PC-3 (cell line): ENCODE measurements around the gene MESP2. TPM values are rescaled to one million over a fixed set of nuclear protein-coding genes. Genes with fewer than 3 reads are reported as not detected.

Source experiments
- ATAC-seq: fragments of 200-7000 bp; cut with Tn5 transposase; 2 replicates; pipeline ENCODE4 v1.9.1; 2020; ENCODE audit warnings: mild to moderate bottlenecking, moderate library complexity
- BruUV-seq: library from RNA; stranded (reverse); fragments of 400-500 nt; replicated peaks from 2 replicates; lab custom pipeline; 2021; lab: Mats Ljungman, UMichigan
- CTCF ChIA-PET: fragments of 300-600 bp; sonication (Branson Sonifier 250); formaldehyde crosslinking; loops from one replicate; lab custom pipeline; 2022; ENCODE audit warnings: antibody characterized with exemption; lab: Charles Lee
- POLR2A ChIA-PET: fragments of 300-600 bp; sonication (Branson Sonifier 250); formaldehyde crosslinking; loops from one replicate; lab custom pipeline; 2022; ENCODE audit warnings: antibody characterized with exemption; ENCODE audit not compliant: unreplicated experiment; lab: Charles Lee
- DNase-seq: peaks from one replicate; pipeline ENCODE4 v3.0.0-alpha.2; 2015
- H2AFZ ChIP-seq: fragments of 300-600 bp; sonication (generic); 2 replicates; pipeline ENCODE4 v1.6.0; 2016; ENCODE audit warnings: antibody characterized with exemption, low read length
- H3F3A ChIP-seq: fragments of 300-600 bp; sonication (generic); one replicate; pipeline ENCODE4 v1.6.0; 2017; ENCODE audit warnings: antibody characterized with exemption, low read length, control low read depth, mild to moderate bottlenecking; ENCODE audit not compliant: unreplicated experiment
- H3K27ac ChIP-seq: fragments of 300-600 bp; sonication (generic); 2 replicates; pipeline ENCODE4 v1.5.1; 2016; ENCODE audit warnings: mild to moderate bottlenecking, low read length
- H3K27me3 ChIP-seq: fragments of 300-600 bp; sonication (generic); 2 replicates; pipeline ENCODE4 v1.6.1; 2016; ENCODE audit warnings: low read length, mixed read lengths
- H3K36me3 ChIP-seq: fragments of 300-600 bp; sonication (generic); 2 replicates; pipeline ENCODE4 v1.6.1; 2016; ENCODE audit warnings: low read depth, mixed run types, low read length, mixed read lengths
- H3K4me1 ChIP-seq: fragments of 300-600 bp; sonication (generic); 2 replicates; pipeline ENCODE4 v1.5.1; 2016; ENCODE audit warnings: low read length; ENCODE audit not compliant: insufficient read depth
- H3K4me2 ChIP-seq: fragments of 300-600 bp; sonication (generic); 2 replicates; pipeline ENCODE4 v1.6.0; 2016; ENCODE audit warnings: low read length
- H3K4me3 ChIP-seq: fragments of 300-600 bp; sonication (generic); 2 replicates; pipeline ENCODE4 v1.5.1; 2016; ENCODE audit warnings: mild to moderate bottlenecking, low read length, mixed read lengths
- H3K79me2 ChIP-seq: fragments of 300-600 bp; sonication (generic); 2 replicates; pipeline ENCODE4 v1.6.1; 2017; ENCODE audit warnings: low read length, mixed read lengths
- H3K9ac ChIP-seq: fragments of 300-600 bp; sonication (generic); 2 replicates; pipeline ENCODE4 v1.6.0; 2016; ENCODE audit warnings: mild to moderate bottlenecking, low read length
- H3K9me2 ChIP-seq: fragments of 300-600 bp; sonication (generic); replicated peaks from 2 replicates; pipeline ENCODE4 v1.6.1; 2016; ENCODE audit warnings: mixed run types, low read length, mixed read lengths
- H3K9me3 ChIP-seq: fragments of 300-600 bp; sonication (generic); 2 replicates; pipeline ENCODE4 v1.6.1; 2016; ENCODE audit warnings: low read length, mixed read lengths
- H4K20me1 ChIP-seq: fragments of 300-600 bp; sonication (generic); 2 replicates; pipeline ENCODE4 v1.6.1; 2016; ENCODE audit warnings: low read length, mixed read lengths
- EZH2 ChIP-seq: fragments of 300-600 bp; sonication (generic); IDR thresholded peaks from one replicate; pipeline ENCODE4 v1.6.1; 2017; ENCODE audit warnings: antibody characterized with exemption, mild to moderate bottlenecking, low read length; ENCODE audit not compliant: unreplicated experiment
- EZH2phosphoT487 ChIP-seq: fragments of 300-600 bp; sonication (generic); IDR thresholded peaks from 2 replicates; pipeline ENCODE4 v1.6.1; 2018; ENCODE audit warnings: mild to moderate bottlenecking, antibody characterized with exemption, low read length, borderline replicate concordance
- intact Hi-C: fragments of 100-400 bp; cut with micrococcal nuclease; formaldehyde crosslinking; loops from 2 replicates; pipeline ENCODE4 v1.9.0; 2023
- total RNA-seq: library from RNA; depleted of rRNA; stranded (reverse); fragments of >200 nt; gene quantifications from 2 replicates; pipeline ENCODE4 v1.2.3, GENCODE V29; 2014
- TF ChIP-seq, protein P1 (sequence below): fragments of 300-600 bp; sonication (generic); conservative IDR thresholded peaks from 2 replicates; pipeline ENCODE4 v1.5.1; 2017; ENCODE audit warnings: antibody characterized with exemption, low read depth, mild to moderate bottlenecking, low read length

MESP2 gene
- total RNA-seq, 1 experiment from 2014 or later: 1.1 TPM

DNA sequence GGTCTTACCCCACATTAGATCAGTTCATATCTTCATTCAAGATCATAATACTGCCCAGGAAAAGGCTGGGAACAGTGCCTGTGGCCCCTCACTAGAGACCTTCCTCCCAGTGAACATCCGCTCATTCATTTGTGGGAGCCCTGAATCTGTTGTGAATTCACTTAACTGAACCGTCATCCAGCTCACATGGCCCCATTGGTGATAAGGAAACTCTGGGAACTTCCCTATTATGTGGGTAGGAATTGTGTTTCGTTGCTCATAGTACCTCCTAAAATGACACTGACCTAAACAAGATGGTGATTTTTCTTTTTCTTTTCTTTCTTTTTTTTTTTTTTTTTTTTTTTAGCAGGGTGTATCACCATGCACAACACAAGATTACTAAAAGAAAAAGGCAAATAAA is 6.8 kb upstream of the MESP2 start:
- Histone ChIP-seq H3K4me3 (no peak overlapping the region), H3K9me2 (no peaks in the 10 kb centered on the region), H2AFZ (no peak overlapping the region), H3K27me3 (no peaks in the 10 kb centered on the region), H3K4me1 (peaks cover 18% of the 10 kb centered on the region; the same call in 1 of the 2 replicates), H3K9me3 (no peaks in the 10 kb centered on the region), H3K36me3 (no peaks in the 10 kb centered on the region), H3F3A (no peaks in the 10 kb centered on the region), H3K4me2 (no peak overlapping the region), H4K20me1 (no peaks in the 10 kb centered on the region), H3K9ac (no peak overlapping the region), H3K79me2 (no peaks in the 10 kb centered on the region), H3K27ac (no peak overlapping the region)
- POLR2A ChIA-PET: no interaction called here
- no peak for ATAC-seq
- no TSS peak for BruUV-seq
- intact Hi-C loops: no loop called here
- no peak for DNase-seq
- CTCF ChIA-PET: no interaction called here
- TF ChIP-seq EZH2phosphoT487 (no peak), EZH2 (no peak)
- TF ChIP-seq, protein P1, sequence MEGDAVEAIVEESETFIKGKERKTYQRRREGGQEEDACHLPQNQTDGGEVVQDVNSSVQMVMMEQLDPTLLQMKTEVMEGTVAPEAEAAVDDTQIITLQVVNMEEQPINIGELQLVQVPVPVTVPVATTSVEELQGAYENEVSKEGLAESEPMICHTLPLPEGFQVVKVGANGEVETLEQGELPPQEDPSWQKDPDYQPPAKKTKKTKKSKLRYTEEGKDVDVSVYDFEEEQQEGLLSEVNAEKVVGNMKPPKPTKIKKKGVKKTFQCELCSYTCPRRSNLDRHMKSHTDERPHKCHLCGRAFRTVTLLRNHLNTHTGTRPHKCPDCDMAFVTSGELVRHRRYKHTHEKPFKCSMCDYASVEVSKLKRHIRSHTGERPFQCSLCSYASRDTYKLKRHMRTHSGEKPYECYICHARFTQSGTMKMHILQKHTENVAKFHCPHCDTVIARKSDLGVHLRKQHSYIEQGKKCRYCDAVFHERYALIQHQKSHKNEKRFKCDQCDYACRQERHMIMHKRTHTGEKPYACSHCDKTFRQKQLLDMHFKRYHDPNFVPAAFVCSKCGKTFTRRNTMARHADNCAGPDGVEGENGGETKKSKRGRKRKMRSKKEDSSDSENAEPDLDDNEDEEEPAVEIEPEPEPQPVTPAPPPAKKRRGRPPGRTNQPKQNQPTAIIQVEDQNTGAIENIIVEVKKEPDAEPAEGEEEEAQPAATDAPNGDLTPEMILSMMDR: no peak

GRCh38 chr15:89770041-89770440 is 6.1 kb upstream of the MESP2 start:
- Histone ChIP-seq H3K27me3 (no peaks in the 10 kb centered on the region), H3K27ac (no peak overlapping the region), H3K9me2 (no peaks in the 10 kb centered on the region), H3K4me2 (no peak overlapping the region), H3K36me3 (no peaks in the 10 kb centered on the region), H3K4me1 (peaks cover 18% of the 10 kb centered on the region; the same call in 1 of the 2 replicates), H3K9me3 (no peaks in the 10 kb centered on the region), H3F3A (no peaks in the 10 kb centered on the region), H2AFZ (no peak overlapping the region; the same call in 1 of the 2 replicates), H3K79me2 (no peaks in the 10 kb centered on the region), H3K9ac (no peak overlapping the region), H4K20me1 (no peaks in the 10 kb centered on the region), H3K4me3 (no peak overlapping the region)
- CTCF ChIA-PET: no interaction called here
- DNase-seq: peak; percentile 25
- intact Hi-C loops: no loop called here
- no TSS peak for BruUV-seq
- peak; percentile 48; the same call in 1 of the 2 replicates for ATAC-seq
- TF ChIP-seq, protein P1: no peak
- no peak for TF ChIP-seq EZH2phosphoT487
- no peak for TF ChIP-seq EZH2
- POLR2A ChIA-PET: no interaction called here

DNA sequence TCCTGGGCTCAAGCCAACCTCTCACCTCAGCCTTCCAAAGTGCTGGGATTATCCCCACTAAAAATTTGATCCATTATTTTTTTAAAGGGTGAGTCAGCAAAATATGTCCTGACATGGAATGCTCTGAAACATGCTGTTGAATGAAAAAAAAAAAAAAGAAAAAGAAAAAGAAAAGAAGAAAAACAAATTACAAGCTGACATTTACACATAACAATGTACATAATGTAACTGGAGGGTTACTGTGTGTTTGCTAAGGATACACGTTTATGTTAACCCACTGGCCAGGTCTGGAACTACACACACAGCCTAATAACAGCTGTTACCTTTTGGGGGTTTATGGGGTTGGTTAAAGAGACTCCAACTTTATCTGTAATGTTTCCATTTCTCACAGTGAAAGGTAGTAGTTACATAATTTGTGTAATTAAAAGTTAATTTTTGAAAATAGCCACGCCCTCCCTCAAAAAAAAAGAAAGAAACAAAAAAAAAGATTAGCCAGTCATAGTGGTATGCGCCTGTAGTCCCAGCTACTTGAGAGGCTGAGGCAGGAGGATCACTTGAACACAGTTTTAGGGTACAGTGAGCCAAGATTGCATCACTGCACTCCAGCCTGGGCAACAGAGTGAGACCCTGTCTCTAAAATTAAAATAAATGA is 3.1 kb upstream of the MESP2 start:
- H3K27ac ChIP-seq: no peak overlapping the region
- H3K4me2 ChIP-seq: no peak overlapping the region
- H4K20me1 ChIP-seq: no peaks in the 10 kb centered on the region
- no peaks in the 10 kb centered on the region for H3K27me3 ChIP-seq
- no TSS peak for BruUV-seq
- ATAC-seq: peak; percentile 52
- ChIA-PET CTCF (interaction anchor here (0.5 to 1.0 kb wide), 4 partner anchors 12 to 102 kb away, joined by 3 to 7 read pairs (median 6); no protein-coding TSS in a partner anchor), POLR2A (interaction anchor here (0.6 kb wide), 1 partner anchor 48 kb away, joined by 3 read pairs; no protein-coding TSS in a partner anchor)
- no peaks in the 10 kb centered on the region for H3K79me2 ChIP-seq
- H3K36me3 ChIP-seq: no peaks in the 10 kb centered on the region
- TF ChIP-seq EZH2 (no peak), EZH2phosphoT487 (no peak)
- TF ChIP-seq, protein P1: peak; percentile 48
- intact Hi-C loops: loop anchor here (2.0 kb wide), 1 partner anchor 48 kb away; no protein-coding TSS in a partner anchor
- no peak overlapping the region for H3K9ac ChIP-seq
- H3K4me1 ChIP-seq: peaks cover 30% of the 10 kb centered on the region
- no peaks in the 10 kb centered on the region for H3K9me3 ChIP-seq
- no peak overlapping the region for H2AFZ ChIP-seq
- H3K4me3 ChIP-seq: no peak overlapping the region
- peak; percentile 67 for DNase-seq
- H3F3A ChIP-seq: no peaks in the 10 kb centered on the region
- H3K9me2 ChIP-seq: no peaks in the 10 kb centered on the region
